HG03342 (cell line): ENCODE data around the gene AKR1A1.
"Not testable (repeated sequence)": the region's sequence is repeated elsewhere in the genome, so short reads cannot be mapped to it uniquely, and the experiment has no call there.

Source experiments
- ATAC-seq: cut with Tn5 transposase; IDR thresholded peaks from one replicate; pipeline ENCODE4 v1.9.1; 2021; ENCODE audit warnings: mild to moderate bottlenecking, moderate library complexity; ENCODE audit not compliant: unreplicated experiment

Gene AKR1A1

GRCh38 chr1:45523516-45523915 lies 27.1 kb upstream of the AKR1A1 start:
- ATAC-seq: not testable (repeated sequence)

DNA sequence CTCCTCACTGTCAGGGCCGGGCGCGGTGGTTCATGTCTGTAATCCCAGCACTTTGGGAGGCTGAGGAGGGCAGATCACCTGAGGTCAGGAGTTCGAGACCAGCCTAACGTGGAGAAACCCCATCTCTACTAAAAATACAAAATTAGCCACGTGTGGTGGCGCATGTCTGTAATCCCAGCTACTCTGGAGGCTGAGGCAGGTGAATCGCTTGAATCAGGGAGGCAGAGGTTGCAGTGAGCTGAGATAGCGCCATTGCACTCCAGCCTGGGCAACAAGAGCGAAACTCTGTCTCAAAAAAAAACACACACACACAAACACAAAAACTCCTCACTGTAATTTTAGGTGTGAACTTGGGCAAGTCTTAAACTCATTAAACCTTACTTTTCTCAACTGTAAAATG lies 26.7 kb upstream of the AKR1A1 start:
- ATAC-seq: not testable (repeated sequence)

GRCh38 chr1:45526135-45526644 lies 24.4 kb upstream of the AKR1A1 start:
- ATAC-seq: no peak

DNA sequence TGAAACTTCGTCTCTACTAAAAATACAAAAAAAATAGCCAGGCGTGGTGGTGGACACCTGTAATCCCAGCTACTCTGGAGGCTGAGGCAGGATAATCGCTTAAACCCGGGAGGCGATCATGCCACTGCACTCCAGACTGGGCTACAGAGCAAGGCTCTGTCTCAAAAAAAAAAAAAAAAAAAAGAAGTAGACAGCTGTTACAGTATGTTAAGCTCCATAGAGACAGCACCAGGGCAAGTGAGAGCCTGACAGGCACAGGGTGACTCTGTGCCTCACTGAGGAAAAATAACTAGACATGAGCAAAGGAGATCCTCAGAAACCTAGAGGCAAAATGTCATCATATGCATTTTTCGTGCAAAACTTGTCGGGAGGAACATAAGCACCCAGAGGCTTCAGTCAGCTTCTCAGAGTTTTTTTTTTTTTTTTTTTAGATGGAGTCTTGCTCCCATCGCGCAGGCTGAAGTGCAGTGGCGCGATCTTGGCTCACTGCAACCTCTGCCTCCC lies 19.9 kb upstream of the AKR1A1 start:
- ATAC-seq: no peak

GRCh38 chr1:45531873-45532272 lies 18.8 kb upstream of the AKR1A1 start:
- ATAC-seq: no peak

DNA sequence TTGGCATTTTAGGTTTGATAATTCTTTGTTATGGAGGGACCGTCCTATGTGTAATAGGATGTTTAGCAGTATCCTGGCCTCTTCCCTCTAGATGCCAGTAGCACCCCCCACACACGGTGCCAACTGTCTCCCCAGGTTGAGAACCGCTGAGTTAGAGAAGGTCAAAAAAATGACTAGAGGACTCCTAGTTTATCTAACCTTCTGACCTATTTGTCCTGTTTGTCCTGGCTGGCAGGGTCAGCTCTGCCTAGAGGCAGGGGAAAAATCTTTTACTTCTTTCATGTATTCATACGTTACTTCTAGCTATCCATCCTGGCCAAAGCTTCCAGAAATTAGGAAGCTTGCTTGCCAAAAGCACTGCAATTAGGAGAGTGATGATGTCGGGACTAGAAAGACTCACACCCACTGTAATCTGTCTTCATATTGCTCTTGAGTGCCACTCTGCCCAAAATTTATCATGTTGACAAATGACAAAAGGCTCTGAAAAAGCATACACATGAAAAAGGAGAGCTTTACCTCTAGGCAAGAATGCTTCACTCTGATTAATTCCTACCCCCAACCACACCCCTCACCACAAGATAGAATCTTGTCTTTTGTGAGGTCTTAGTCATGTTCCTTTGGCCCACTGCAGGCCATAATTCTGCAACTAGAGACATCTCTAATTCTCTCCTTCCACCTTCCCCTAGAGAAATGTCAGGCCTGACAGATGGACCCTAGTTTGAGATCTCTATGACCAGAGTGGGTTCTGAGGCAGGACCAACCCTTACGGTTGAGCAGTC lies 14.4 kb upstream of the AKR1A1 start:
- no peak for ATAC-seq

GRCh38 chr1:45536886-45537285 lies 13.7 kb upstream of the AKR1A1 start:
- ATAC-seq: no peak

- ATAC-seq: no peak
Measured at GRCh38 chr1:45541193-45541592, 9.4 kb upstream of the AKR1A1 start.

DNA sequence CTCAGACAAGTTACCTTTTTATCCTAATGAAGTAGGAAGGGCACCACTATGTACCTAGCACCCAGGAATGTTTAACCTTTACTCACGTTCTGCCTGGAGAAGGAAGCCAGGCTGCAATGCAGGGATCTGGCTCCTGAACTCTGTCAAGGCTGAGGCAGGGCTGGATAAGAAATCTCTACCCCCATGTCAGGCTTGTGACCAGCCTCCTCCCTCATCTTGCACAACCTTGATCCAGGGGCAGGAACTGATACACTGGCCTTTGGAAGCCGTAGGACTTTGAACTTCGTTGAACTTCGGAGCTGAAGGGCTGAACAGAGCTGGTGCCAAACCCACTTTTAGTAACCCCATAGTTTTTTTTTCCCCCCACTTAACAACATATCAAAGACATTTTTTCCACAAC lies 8.0 kb upstream of the AKR1A1 start:
- no peak for ATAC-seq

DNA sequence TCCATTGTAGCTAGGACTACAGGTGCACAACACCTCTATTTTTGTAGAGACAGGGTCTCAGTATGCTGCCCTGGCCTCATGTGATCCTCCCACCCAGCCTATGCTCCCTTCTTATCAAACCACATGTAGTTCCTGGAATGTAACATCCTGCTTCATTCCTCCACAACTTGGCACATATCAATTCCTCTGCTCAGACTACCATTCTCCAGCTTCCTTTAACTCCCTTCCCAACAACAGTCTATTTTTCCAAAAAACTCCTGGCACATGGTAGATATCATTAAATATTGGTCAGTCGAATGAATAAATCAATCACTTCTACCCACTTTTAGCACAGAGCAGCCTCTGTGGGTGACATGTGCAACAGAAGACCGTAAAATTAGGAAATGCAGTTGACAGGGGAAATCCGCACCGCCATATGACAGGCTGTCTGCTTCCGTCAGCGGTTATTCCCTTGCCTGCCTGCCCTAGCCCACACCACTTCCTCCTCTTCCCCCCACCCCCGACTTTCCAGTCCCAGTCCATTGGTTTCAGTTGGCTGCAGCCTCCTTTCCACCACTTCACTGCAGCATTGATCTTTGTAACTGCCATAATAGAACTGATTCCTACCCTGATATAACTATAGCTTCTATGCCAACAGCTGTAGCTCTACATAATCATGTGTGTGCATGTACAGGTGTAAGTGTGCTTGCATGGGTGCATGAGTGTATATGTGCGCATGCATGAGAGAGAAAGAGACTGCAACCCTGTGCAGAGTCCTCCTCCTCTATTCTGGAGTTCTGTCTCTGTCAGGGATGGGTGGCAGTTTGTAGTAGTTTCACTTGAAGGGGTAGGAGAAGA lies 6.8 kb upstream of the AKR1A1 start:
- ATAC-seq: peak; percentile 44

GRCh38 chr1:45544530-45544929 lies 6.1 kb upstream of the AKR1A1 start:
- no peak for ATAC-seq

- ATAC-seq: peak; percentile 56
Measured at GRCh38 chr1:45545019-45545493, 5.6 kb upstream of the AKR1A1 start.

GRCh38 chr1:45545553-45546310 lies 4.9 kb upstream of the AKR1A1 start:
- ATAC-seq: peak; percentile 4

DNA sequence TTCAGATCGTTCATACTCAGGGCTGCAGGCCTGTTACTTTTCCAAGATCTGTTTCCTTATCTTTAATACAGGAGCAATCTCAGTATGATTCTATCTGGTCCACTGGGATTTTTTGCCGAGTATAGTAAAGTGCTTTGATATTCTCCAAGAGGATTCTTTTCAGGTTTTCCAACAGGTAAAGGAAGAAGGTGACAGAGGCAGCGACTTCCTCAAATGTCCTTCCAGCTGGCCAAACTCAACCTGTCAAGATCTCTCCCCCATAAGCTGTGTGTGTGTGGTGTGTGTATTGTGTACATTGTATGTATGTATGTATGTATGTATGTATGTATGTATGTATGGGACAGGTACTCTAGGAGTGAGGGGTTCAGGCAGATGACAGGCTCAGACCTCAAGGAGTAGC lies 1.1 kb downstream of the AKR1A1 start:
- ATAC-seq: no peak

- no peak for ATAC-seq
Measured at GRCh38 chr1:45552331-45552730, 1.7 kb downstream of the AKR1A1 start.

- no peak for ATAC-seq
Measured at GRCh38 chr1:45554198-45554597, 3.6 kb downstream of the AKR1A1 start.

DNA sequence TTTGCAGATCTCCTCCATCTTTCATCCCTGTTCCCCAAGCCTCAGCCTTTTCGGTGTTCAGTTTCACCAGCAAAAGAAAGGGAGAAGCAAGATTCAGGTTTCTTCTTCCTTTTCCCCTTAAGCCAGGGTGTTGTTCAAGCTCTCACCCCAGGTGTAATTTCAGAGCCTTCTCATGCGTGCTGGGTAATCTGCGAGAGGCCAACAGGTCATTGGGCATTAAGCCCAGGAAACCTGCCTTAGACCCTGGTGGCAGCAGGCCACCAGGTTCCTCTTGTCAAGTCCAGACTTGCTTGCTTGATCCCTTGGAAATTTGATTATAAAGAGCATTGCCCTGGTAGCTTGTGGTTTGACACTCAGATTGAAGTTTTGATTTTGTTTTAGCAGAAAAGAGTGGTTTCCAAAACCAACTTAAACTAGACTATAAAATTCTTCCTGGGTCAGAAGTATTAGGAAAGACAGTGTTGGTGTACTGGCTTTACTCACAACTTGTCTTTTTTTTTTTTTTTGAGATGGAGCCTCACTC lies 6.9 kb downstream of the AKR1A1 start:
- ATAC-seq: no peak

- ATAC-seq: no peak
Measured at GRCh38 chr1:45563843-45564242, 13.2 kb downstream of the AKR1A1 start.

DNA sequence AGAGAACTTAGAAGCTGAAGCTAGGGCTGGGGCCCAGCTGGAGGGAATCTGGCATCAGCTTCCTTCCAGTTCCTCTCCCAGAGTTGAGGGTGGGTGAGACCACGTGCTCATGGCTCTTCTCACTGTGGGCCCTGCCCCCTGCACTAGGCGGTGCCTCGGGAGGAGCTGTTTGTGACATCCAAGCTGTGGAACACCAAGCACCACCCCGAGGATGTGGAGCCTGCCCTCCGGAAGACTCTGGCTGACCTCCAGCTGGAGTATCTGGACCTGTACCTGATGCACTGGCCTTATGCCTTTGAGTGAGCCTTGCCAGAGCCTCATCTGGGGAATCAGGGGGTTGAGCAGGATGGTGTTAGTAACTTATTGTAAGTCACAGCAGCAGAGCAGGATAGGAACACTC lies 16.1 kb downstream of the AKR1A1 start:
- ATAC-seq: no peak

DNA sequence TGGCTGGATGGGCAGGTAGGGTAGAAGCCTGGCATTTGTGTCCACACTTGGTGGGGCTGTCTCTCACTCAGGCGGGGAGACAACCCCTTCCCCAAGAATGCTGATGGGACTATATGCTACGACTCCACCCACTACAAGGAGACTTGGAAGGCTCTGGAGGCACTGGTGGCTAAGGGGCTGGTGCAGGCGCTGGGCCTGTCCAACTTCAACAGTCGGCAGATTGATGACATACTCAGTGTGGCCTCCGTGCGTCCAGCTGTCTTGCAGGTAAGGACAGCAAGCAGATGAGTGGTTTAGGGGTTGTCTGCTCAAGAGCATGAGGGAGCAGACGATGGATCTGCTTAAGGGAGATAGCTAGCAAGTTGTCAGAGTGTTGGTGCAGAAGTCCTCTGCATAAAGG lies 17.3 kb downstream of the AKR1A1 start:
- no peak for ATAC-seq

GRCh38 chr1:45568421-45568820 lies 17.8 kb downstream of the AKR1A1 start:
- ATAC-seq: no peak
